Activated naive CD4-positive, alpha-beta T cell treated with anti-CD3 and anti-CD28 coated beads, Interleukin-2, amount 50 U/mL, for 72 hours (primary cell): ENCODE measurements around the gene OR5T2. TPM values are rescaled to one million over a fixed set of nuclear protein-coding genes. Genes with fewer than 3 reads are reported as not detected.
"Not testable (repeated sequence)": the region's sequence is repeated elsewhere in the genome, so short reads cannot be mapped to it uniquely, and the experiment has no call there.

Source experiments
- ATAC-seq, 2 donors: fragments of 150-1000 bp; cut with Tn5 transposase; 2 replicates each; pipeline ENCODE4 v1.10.0; 2021; ENCODE audit warnings: mild to moderate bottlenecking in 2 of 2, moderate library complexity in 2 of 2
- DNase-seq, 2 donors: peaks; one replicate each; pipeline ENCODE4 v3.0.0; 2021 to 2022; ENCODE audit warnings: low spot score in 2 of 2
- H3K27ac Mint-ChIP-seq, 2 donors: one replicate each; pipeline ENCODE4 v1.8.0; 2022; ENCODE audit warnings: mild to moderate bottlenecking in 2 of 2, mixed read lengths in 2 of 2
- H3K36me3 Mint-ChIP-seq, 2 donors: one replicate each; pipeline ENCODE4 v1.8.0; 2022; ENCODE audit warnings: mixed read lengths in 2 of 2
- H3K9me3 Mint-ChIP-seq, 2 donors: one replicate each; pipeline ENCODE4 v1.8.0; 2022; ENCODE audit warnings: mixed read lengths in 2 of 2
- total RNA-seq, 2 donors: library from RNA; stranded (reverse); gene quantifications; one replicate each; pipeline ENCODE4 v1.2.3, GENCODE V29; 2022

OR5T2 gene
- not detected for total RNA-seq

DNA sequence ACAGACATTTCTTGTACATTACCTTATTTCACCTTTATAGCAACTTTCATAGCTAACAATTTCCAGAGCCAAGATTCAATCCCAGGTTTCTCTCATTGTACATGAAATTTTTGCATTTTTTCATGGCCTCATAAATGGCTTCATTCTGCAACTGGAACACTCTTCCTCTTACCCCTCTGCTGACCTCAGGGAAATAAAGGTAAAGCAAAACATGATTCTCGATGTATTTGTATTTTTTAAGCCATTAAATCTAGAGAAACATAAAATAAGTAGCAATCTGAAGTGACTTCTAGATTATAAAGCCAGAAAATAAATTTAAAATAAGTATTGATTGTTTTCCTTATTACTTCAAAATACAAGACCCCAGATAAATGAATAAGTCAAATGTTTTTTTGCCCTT is at the start of gene OR5T2:
TSS of gene OR5T2 (minus strand) at position 101 of the 400 bp plus-strand sequence. CDS start 1,193 bp downstream, outside the sequence.
- DNase-seq: no peak
- no peak for ATAC-seq
- no peak within 1 kb of the TSS for H3K27ac Mint-ChIP-seq
- peaks cover 0 to 4% of the 10 kb centered on the region in 2 donors for H3K36me3 Mint-ChIP-seq
- peaks cover 15 to 17% of the 10 kb centered on the region in 2 donors for H3K9me3 Mint-ChIP-seq

DNA sequence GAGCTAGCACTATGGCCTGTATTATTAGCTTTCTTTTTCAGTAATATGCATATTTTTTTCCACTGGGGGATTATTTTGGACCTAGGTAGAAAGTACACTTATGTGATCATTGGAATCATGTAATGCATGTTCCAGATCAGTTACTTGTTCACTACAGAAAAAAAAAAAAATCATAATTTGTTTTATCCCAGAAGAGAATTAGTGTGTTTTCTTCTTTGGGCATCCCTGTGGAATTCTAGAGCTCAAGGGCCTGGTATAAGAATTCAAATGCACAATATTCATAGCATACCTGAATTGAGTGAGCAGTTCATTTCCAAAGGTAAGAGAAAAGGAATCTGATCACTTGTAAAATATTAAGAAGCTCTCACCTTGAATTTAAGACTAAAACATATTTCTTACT is 39.8 kb upstream of the OR5T2 start, which contains the start of gene OR5T1:
TSS of gene OR5T1 (plus strand) at position 301 of the 400 bp plus-strand sequence. CDS start 1,485 bp downstream, outside the sequence.
- DNase-seq: no peak
- ATAC-seq: no peak
- Mint-ChIP-seq H3K9me3 (peaks cover 17 to 23% of the 10 kb centered on the region in 2 donors), H3K27ac (no peak within 1 kb of the TSS), H3K36me3 (no peaks in the 10 kb centered on the region)

DNA sequence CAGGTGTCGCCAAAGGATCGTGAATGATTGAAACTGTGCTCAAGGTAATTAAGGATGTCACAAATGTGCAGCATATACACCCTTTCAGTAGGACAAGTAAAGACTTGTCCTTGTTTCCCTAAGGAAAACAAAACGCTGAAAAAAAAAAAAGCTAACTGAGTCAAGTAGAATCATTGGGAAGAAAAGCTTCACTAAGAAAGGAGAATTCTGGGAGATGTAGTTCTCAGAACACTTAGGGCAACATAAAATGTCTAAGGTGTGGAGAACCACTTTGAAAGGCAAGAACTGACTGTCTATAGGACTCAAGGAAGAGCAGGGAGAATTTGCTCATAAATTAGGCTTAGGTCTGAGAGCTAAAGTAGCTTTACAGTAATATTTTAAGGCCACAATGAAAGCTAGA is 37.0 kb upstream of the OR5T2 start:
- DNase-seq (no peak), ATAC-seq (no peak)
- Mint-ChIP-seq H3K9me3 (peaks cover 23 to 29% of the 10 kb centered on the region in 2 donors), H3K36me3 (peaks cover 7 to 12% of the 10 kb centered on the region in 2 donors), H3K27ac (no peak overlapping the region)

DNA sequence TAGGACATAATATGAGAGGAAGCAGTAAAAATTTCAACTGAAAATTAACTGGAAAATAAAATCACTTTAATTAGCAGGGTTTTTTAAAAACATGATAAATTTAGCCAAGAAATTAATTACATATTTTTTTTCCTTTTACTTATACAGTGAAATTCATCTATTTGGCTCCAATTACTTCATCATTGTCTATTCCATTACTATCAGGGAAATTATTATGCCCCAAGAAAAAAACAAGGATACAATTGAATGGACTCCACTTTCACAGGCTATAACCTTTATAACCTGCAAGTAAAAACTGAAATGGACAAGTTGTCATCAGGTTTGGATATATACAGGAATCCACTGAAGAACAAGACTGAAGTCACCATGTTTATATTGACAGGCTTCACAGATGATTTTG is 17.9 kb upstream of the OR5T2 start, which contains the start of gene OR5T3:
TSS of gene OR5T3 (plus strand) at position 301 of the 400 bp plus-strand sequence. CDS start at position 301, 0 bp downstream.
- H3K36me3 Mint-ChIP-seq: peaks cover 0 to 7% of the 10 kb centered on the region in 2 donors
- no peak for DNase-seq
- H3K9me3 Mint-ChIP-seq: peaks cover 13 to 16% of the 10 kb centered on the region in 2 donors
- no peak within 1 kb of the TSS for H3K27ac Mint-ChIP-seq
- ATAC-seq: no peak

DNA sequence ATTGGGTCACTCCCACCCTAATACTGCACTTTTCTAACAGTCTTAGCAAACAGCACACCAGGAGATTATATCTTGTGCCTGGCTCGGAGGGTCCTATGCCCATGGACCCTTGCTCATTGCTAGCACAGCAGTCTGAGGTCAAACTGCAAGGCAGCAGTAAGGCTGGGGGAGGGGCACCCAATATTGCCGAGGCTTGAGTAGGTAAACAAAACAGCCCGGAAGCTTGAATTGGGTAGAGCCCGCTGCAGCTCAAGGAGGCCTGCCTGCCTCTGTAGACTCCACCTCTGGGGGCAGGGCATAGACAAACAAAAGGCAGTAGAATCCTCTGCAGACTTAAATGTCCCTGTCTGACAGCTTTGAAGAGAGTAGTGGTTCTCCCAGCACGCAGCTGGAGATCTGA is 14.3 kb downstream of the OR5T2 start:
- Mint-ChIP-seq H3K9me3 (peaks cover 35 to 36% of the 10 kb centered on the region in 2 donors), H3K36me3 (peaks cover 0 to 16% of the 10 kb centered on the region in 2 donors)
- not testable (repeated sequence) for ATAC-seq, H3K27ac Mint-ChIP-seq, DNase-seq

DNA sequence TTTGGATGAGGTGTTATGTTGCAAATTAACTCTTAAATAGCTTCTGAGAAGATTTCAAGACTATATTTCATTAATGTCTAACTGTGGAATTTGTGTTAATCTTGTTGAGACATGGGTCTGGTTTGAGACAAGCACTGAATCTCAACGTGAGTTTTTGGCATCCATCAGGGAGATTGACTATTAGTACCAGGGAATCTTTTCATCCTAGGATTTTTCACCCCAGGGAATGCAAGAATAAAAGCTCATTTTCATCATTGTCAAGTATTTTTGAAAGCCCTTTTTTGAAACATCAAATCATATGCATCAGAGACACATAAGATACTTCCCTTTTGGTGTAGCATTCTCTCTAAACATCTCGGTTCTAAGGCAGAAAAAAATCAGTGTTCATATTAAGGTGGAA is 19.5 kb downstream of the OR5T2 start:
- Mint-ChIP-seq H3K36me3 (peaks cover 0 to 13% of the 10 kb centered on the region in 2 donors), H3K9me3 (peaks cover 29 to 34% of the 10 kb centered on the region in 2 donors), H3K27ac (no peak overlapping the region)
- no peak for ATAC-seq
- no peak for DNase-seq

DNA sequence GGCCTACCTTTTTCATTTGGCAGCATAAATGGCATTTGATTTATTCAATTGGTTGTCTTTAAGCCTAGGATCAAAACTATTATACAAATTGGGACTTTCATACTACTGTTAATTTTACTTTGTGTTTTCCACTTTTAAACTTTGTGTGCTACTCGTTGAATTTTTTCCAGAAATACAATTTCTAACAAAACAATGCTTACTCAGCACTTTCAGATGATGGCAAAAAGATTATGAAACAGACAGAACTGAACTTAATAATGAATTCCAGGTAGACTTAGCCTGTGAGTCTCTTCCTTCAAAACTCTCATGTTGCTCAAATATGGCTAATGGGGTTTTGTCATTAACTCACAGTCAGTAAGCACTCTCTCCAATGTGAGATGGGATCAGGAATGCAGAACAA is 26.3 kb downstream of the OR5T2 start:
- peaks cover 0 to 12% of the 10 kb centered on the region in 2 donors for H3K36me3 Mint-ChIP-seq
- ATAC-seq: no peak
- DNase-seq: no peak
- H3K9me3 Mint-ChIP-seq: peaks cover 23 to 25% of the 10 kb centered on the region in 2 donors
- no peak overlapping the region for H3K27ac Mint-ChIP-seq

DNA sequence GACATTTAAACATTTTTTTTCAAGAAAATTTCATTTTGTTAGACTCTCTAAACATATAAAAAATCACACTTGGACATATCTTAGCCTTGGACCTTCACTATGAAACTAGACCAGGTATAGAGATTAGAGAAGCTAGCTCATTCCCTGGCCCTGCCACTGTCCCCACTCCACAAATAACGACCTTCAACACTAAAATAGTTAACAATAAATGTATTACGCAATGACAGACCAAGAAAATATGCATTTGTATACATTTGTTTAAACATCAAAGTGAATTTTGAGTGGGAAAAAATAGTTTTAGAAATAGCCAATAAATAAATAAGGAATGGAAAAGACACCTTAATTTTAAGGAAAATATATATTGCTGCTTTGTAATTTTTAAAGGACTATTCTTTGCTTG is 36.7 kb downstream of the OR5T2 start:
- DNase-seq: no peak
- ATAC-seq: no peak
- Mint-ChIP-seq H3K9me3 (peaks cover 12 to 18% of the 10 kb centered on the region in 2 donors), H3K27ac (no peak overlapping the region), H3K36me3 (peaks cover 0 to 4% of the 10 kb centered on the region in 2 donors)

DNA sequence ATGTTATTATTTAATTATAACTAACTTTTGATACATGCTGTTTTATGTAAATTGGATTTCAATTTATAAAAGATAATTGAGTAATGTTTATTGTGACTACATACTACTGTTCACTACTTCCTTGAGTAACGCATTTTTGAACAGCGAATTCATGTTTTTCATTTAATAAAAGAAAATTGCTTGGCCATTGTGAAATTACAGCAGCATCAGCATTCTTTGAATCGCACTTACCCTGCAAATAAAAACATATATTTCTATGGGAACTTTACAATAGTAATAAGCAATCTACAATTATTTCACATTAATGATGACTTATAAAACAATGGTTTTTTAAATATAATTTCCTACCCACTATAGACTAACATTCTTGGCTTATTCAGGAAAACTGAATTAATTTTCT is 37.4 kb downstream of the OR5T2 start:
- ATAC-seq: no peak
- Mint-ChIP-seq H3K36me3 (peaks cover 0 to 4% of the 10 kb centered on the region in 2 donors), H3K9me3 (peaks cover 10 to 18% of the 10 kb centered on the region in 2 donors), H3K27ac (no peak overlapping the region)
- no peak for DNase-seq

DNA sequence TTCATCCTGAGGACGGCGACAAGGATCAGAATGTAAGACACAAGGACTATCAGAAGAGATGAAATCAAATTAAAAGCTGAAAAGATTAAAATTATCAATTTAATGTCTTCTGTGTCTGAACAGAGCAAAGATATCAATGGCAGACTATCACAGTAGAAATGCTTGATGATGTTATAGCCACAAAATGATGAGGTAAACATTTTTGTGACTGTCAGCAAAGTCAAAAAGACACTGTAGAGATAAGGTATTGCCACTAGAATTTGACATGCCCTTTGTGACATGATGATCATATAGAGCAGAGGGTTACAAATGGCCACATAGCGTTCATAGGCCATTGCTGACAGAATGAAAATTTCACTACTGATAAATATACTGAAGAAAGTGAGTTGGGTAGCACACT is 45.5 kb downstream of the OR5T2 start:
- H3K9me3 Mint-ChIP-seq: peaks cover 12 to 22% of the 10 kb centered on the region in 2 donors
- ATAC-seq: no peak
- no peak for DNase-seq
- no peak overlapping the region for H3K27ac Mint-ChIP-seq
- H3K36me3 Mint-ChIP-seq: peaks cover 0 to 3% of the 10 kb centered on the region in 2 donors

DNA sequence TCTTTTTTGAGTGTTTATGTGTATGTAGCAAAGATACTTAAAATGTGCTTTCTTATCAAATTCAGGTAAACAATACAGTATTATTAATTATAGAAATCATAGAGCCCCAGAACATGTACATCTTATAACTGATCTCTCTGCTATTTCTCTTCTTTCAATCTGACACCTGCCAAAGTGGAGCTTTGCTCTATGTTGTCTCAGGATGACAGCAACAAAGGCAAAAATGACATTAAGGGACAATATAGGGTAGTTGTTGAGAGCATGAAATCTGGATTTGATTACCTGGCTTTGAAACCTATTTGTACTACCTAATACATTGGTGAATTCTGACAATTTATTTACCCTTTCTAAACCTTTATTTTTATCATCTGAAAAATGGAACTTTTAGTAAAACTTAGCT is 50.6 kb downstream of the OR5T2 start:
- peaks cover 0 to 5% of the 10 kb centered on the region in 2 donors for H3K36me3 Mint-ChIP-seq
- DNase-seq (no peak), ATAC-seq (no peak)
- H3K27ac Mint-ChIP-seq: no peak overlapping the region
- peaks cover 20 to 25% of the 10 kb centered on the region in 2 donors for H3K9me3 Mint-ChIP-seq

Other genes with a start within 250 kb of the OR5T2 start
- gene OR5F1, start 239.6 kb downstream of the OR5T2 start, total RNA-seq: not detected
- gene OR5AS1, start 206.6 kb downstream of the OR5T2 start, total RNA-seq: not detected
- not detected for gene OR8I2, start 140.9 kb downstream of the OR5T2 start, total RNA-seq
- not detected for gene OR8H2, start 130.6 kb downstream of the OR5T2 start, total RNA-seq
- not detected for gene OR8H3, start 111.9 kb downstream of the OR5T2 start, total RNA-seq
- gene OR8J3, start 94.1 kb downstream of the OR5T2 start, total RNA-seq: not detected
- not detected for gene OR8K5, start 73.9 kb downstream of the OR5T2 start, total RNA-seq
- gene OR5J2, start 57.6 kb downstream of the OR5T2 start, total RNA-seq: not detected
- not detected for gene OR5T3, start 18.0 kb upstream of the OR5T2 start, total RNA-seq
- gene OR5T1, start 39.9 kb upstream of the OR5T2 start, total RNA-seq: not detected
- not detected for gene OR8H1, start 58.0 kb upstream of the OR5T2 start, total RNA-seq
- not detected for gene OR8K3, start 80.9 kb upstream of the OR5T2 start, total RNA-seq
- gene OR8K1, start 111.8 kb upstream of the OR5T2 start, total RNA-seq: not detected
- gene OR8J1, start 120.0 kb upstream of the OR5T2 start, total RNA-seq: not detected
- gene OR8U1, start 141.4 kb upstream of the OR5T2 start, total RNA-seq: not detected
- gene OR5AL1, start 178.4 kb upstream of the OR5T2 start, total RNA-seq: not detected
- gene OR5M3, start 239.1 kb upstream of the OR5T2 start, total RNA-seq: not detected